ENCODE data around the gene XPO1.
A peak's percentile ranks its signal among the peaks of the same experiment; 100 is the strongest.

XPO1 gene

DNA sequence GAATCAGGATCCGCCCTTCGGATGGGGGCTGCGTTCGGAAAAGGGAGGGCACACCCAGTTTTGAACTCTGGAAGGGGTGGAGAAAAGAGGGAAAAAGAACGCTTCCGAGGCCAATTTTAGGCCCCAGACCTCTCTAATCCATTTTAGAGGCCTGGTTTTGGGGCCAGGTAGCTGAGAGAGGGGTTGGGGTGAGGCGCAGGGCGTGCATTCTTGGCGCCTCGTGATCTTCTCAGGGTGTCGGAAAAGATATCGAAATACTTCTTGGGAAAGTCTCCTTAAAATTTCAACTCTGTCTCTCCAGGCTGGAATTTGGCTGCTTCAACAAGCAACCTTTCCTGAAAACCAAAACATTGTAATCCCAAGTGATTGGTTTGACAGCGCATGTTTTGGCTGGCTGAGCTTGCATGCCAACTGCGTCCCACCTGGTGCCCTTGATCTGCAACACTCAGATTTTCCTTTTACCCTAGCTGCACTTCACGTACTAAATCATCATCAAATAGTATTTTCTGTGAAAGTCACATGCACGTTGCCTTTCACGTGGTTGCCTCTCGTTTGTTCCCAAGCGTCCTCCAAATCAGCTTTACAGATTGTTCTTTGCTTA, 864 bp upstream of the XPO1 start:
- TF ChIP-seq EZH2 (IDR thresholded peaks at IDR 0.05; ENCODE audit: borderline replicate concordance, low read depth, low read length, severe bottlenecking), result no peak
- TF ChIP-seq, protein P1, sequence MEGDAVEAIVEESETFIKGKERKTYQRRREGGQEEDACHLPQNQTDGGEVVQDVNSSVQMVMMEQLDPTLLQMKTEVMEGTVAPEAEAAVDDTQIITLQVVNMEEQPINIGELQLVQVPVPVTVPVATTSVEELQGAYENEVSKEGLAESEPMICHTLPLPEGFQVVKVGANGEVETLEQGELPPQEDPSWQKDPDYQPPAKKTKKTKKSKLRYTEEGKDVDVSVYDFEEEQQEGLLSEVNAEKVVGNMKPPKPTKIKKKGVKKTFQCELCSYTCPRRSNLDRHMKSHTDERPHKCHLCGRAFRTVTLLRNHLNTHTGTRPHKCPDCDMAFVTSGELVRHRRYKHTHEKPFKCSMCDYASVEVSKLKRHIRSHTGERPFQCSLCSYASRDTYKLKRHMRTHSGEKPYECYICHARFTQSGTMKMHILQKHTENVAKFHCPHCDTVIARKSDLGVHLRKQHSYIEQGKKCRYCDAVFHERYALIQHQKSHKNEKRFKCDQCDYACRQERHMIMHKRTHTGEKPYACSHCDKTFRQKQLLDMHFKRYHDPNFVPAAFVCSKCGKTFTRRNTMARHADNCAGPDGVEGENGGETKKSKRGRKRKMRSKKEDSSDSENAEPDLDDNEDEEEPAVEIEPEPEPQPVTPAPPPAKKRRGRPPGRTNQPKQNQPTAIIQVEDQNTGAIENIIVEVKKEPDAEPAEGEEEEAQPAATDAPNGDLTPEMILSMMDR (IDR thresholded peaks at IDR 0.05; ENCODE audit: borderline replicate concordance, extremely low read depth, low read length, poor library complexity, severe bottlenecking), result no peak
- ATAC-seq (ENCODE audit: insufficient read depth, low read depth) (no peak), DNase-seq (peak; percentile 61)
- H3K27me3 ChIP-seq (ENCODE audit: insufficient read depth, low read length, poor library complexity), result no peaks in the 10 kb centered on the region
- peak overlapping the region; percentile 95 for H3K27ac ChIP-seq (ENCODE audit: low read length)
- peak overlapping the region; percentile 73 for H3K4me2 ChIP-seq (ENCODE audit: insufficient read depth, low read length)
- no peaks in the 10 kb centered on the region for H3K9me3 ChIP-seq (ENCODE audit: insufficient read depth, low read length, severe bottlenecking)
- peak overlapping the region; percentile 39 to 72 for H3K4me3 ChIP-seq (ENCODE audit: low read depth in 1 of 2, low read length in 2 of 2)
- H3K79me2 ChIP-seq (ENCODE audit: insufficient read depth, low read length), result peaks cover 56% of the 10 kb centered on the region
- peaks cover under 1% of the 10 kb centered on the region; the same call in 1 of the 2 replicates for H3K36me3 ChIP-seq (ENCODE audit: insufficient read depth, low read length)
- H4K20me1 ChIP-seq (ENCODE audit: insufficient read depth, low read length), result peaks cover 24% of the 10 kb centered on the region
- peak overlapping the region; percentile 92 for H3K9ac ChIP-seq (ENCODE audit: low read depth, low read length)
- H2AFZ ChIP-seq (ENCODE audit: low read depth, low read length), result peak overlapping the region; percentile 74
- peaks cover 34% of the 10 kb centered on the region for H3K4me1 ChIP-seq (ENCODE audit: insufficient read depth, low read length)

DNA sequence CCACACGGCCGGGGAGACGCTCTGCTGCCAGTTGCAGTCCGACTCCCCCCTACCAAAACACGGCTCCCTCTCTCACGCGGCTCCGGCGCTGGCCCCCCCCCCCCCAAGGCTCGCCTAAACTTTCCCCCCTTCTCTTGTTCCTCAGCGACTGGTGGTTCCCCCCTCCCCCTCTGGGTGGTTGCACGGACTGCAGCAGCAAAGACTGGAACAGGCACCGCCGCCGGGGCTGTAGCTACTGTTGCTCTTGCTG, 281 bp downstream of the XPO1 start:
- TF ChIP-seq EZH2 (IDR thresholded peaks at IDR 0.05; ENCODE audit: borderline replicate concordance, low read depth, low read length, severe bottlenecking), result no peak
- TF ChIP-seq, protein P1 (IDR thresholded peaks at IDR 0.05; ENCODE audit: borderline replicate concordance, extremely low read depth, low read length, poor library complexity, severe bottlenecking), result no peak
- no peak for ATAC-seq (ENCODE audit: insufficient read depth, low read depth)
- Histone ChIP-seq H2AFZ (ENCODE audit: low read depth, low read length) (peak overlapping the region; percentile 51), H3K36me3 (ENCODE audit: insufficient read depth, low read length) (peaks cover 12% of the 10 kb centered on the region), H4K20me1 (ENCODE audit: insufficient read depth, low read length) (peaks cover 36% of the 10 kb centered on the region), H3K27ac (ENCODE audit: low read length) (peak overlapping the region; percentile 77), H3K9me3 (ENCODE audit: insufficient read depth, low read length, severe bottlenecking) (no peaks in the 10 kb centered on the region), H3K79me2 (ENCODE audit: insufficient read depth, low read length) (peaks cover 68% of the 10 kb centered on the region), H3K9ac (ENCODE audit: low read depth, low read length) (peak overlapping the region; percentile 92), H3K27me3 (ENCODE audit: insufficient read depth, low read length, poor library complexity) (no peaks in the 10 kb centered on the region), H3K4me2 (ENCODE audit: insufficient read depth, low read length) (peak overlapping the region; percentile 18), H3K4me1 (ENCODE audit: insufficient read depth, low read length) (peaks cover 44% of the 10 kb centered on the region), H3K4me3 (ENCODE audit: low read depth in 1 of 2, low read length in 2 of 2) (peak overlapping the region; percentile 46 to 72)
- DNase-seq, result no peak

DNA sequence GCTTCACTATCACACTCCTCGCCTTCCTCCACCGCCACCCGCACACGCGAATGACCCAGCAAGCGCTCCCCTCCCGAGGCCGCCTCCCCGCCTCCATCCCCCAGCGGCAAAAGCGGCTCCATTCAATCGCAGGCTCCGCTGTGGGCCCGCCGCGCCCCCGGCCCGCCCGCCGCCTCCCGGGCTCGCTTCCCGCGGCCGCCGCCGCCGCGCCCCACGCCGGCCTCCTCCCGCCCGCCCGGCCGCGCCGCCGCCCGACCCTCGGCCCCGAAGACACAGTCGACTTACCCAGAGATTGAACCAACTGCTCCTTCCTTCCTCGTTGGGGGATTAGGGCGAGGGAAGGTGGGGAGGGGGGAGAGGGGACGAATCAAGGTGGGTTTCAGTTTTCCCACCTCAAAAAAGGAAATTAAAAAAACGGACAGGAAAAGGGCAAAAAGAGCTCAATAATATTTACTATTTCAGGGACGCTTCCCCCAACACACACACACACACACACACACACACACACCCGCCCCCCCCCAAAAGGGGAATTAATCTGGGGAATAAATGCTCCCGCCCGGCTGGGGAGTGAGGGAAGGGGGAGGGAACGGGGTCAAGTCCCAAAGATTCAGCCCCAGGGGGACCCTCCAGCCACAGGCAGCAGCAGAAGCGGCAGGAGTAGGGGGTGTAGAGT, 743 bp downstream of the XPO1 start:
- peak overlapping the region; percentile 46 to 72 for H3K4me3 ChIP-seq (ENCODE audit: low read depth in 1 of 2, low read length in 2 of 2)
- DNase-seq (no peak), ATAC-seq (ENCODE audit: insufficient read depth, low read depth) (no peak)
- H3K9ac ChIP-seq (ENCODE audit: low read depth, low read length), result peak overlapping the region; percentile 92
- H3K4me2 ChIP-seq (ENCODE audit: insufficient read depth, low read length), result peak overlapping the region; percentile 81
- H3K79me2 ChIP-seq (ENCODE audit: insufficient read depth, low read length), result peaks cover 72% of the 10 kb centered on the region
- H4K20me1 ChIP-seq (ENCODE audit: insufficient read depth, low read length), result peaks cover 40% of the 10 kb centered on the region
- peak overlapping the region; percentile 51 for H2AFZ ChIP-seq (ENCODE audit: low read depth, low read length)
- peaks cover 49% of the 10 kb centered on the region for H3K4me1 ChIP-seq (ENCODE audit: insufficient read depth, low read length)
- H3K9me3 ChIP-seq (ENCODE audit: insufficient read depth, low read length, severe bottlenecking), result no peaks in the 10 kb centered on the region
- no peak for TF ChIP-seq EZH2 (IDR thresholded peaks at IDR 0.05; ENCODE audit: borderline replicate concordance, low read depth, low read length, severe bottlenecking)
- TF ChIP-seq, protein P1 (IDR thresholded peaks at IDR 0.05; ENCODE audit: borderline replicate concordance, extremely low read depth, low read length, poor library complexity, severe bottlenecking), result no peak
- no peaks in the 10 kb centered on the region for H3K27me3 ChIP-seq (ENCODE audit: insufficient read depth, low read length, poor library complexity)
- H3K27ac ChIP-seq (ENCODE audit: low read length), result peak overlapping the region; percentile 77
- peaks cover 17% of the 10 kb centered on the region for H3K36me3 ChIP-seq (ENCODE audit: insufficient read depth, low read length)

All from DND-41 (cell line).